SK-N-SH (cell line): ENCODE results near the gene SRCIN1. TPM values are rescaled to one million over a fixed set of nuclear protein-coding genes. Genes with fewer than 3 reads are reported as not detected.

Experiments used
- CTCF ChIA-PET: fragments of 300-600, 350-600 bp; formaldehyde crosslinking; extraction: SDS; loops from one replicate; lab custom pipeline; 2021; lab: Yijun Ruan, JAX
- POLR2A ChIA-PET: fragments of 350-600 bp; sonication (Branson Sonifier 250); formaldehyde crosslinking; extraction: SDS; loops from one replicate; lab custom pipeline; 2020; ENCODE audit warnings: antibody characterized with exemption, inconsistent platforms; lab: Yijun Ruan, JAX
- DNase-seq: peaks from one replicate; pipeline ENCODE4 v3.0.0; 2012
- H2AFZ ChIP-seq: fragments of 200-600 bp; sonication (generic); 2 replicates; pipeline ENCODE4 v1.8.1; 2016; ENCODE audit warnings: antibody characterized with exemption, mild to moderate bottlenecking, low read depth
- H3F3A ChIP-seq: fragments of 200-600 bp; sonication (generic); replicated peaks from 2 replicates; pipeline ENCODE3; 2016; ENCODE audit warnings: antibody characterized with exemption, mild to moderate bottlenecking; ENCODE audit not compliant: insufficient read depth
- H3K27ac ChIP-seq, 2 experiments: fragments of 200-500 bp in 1 of 2; fragments of 200-600 bp in 1 of 2; sonication (Bioruptor generic) in 1 of 2; sonication (generic), shearing (Covaris generic) in 1 of 2; 2 replicates each; pipeline versions ENCODE4 v1.5.1 to v1.6.1; 2014 to 2016; ENCODE audit warnings: low read depth in 2 of 2, inconsistent platforms in 1 of 2, low read length in 1 of 2, mild to moderate bottlenecking in 1 of 2, mixed read lengths in 1 of 2
- H3K27me3 ChIP-seq: fragments of 200-600 bp; sonication (generic), shearing (Covaris generic); 2 replicates; pipeline ENCODE4 v1.6.1; 2016; ENCODE audit warnings: mixed run types; ENCODE audit not compliant: insufficient read depth
- H3K36me3 ChIP-seq, 2 experiments: fragments of 200-500 bp in 1 of 2; fragments of 200-600 bp in 1 of 2; sonication (Bioruptor generic) in 1 of 2; sonication (generic) in 1 of 2; replicated peaks in 1 of 2; 2 replicates each; pipeline versions ENCODE3 to v1.5.1; 2014 to 2016; ENCODE audit warnings: low read length in 1 of 2, mild to moderate bottlenecking in 1 of 2; ENCODE audit not compliant: insufficient read depth in 2 of 2, control insufficient read depth in 1 of 2
- H3K4me1 ChIP-seq, 2 experiments: fragments of 200-500 bp in 1 of 2; fragments of 200-600 bp in 1 of 2; sonication (Bioruptor generic) in 1 of 2; sonication (generic), shearing (Covaris generic) in 1 of 2; 2 replicates each; pipeline versions ENCODE4 v1.5.1 to v1.6.1; 2014 to 2016; ENCODE audit warnings: low read depth in 1 of 2, low read length in 1 of 2, mixed run types in 1 of 2; ENCODE audit not compliant: insufficient read depth in 2 of 2, control insufficient read depth in 1 of 2
- H3K4me2 ChIP-seq: fragments of 200-600 bp; sonication (generic), shearing (Covaris generic); 2 replicates; pipeline ENCODE4 v1.6.1; 2017; ENCODE audit warnings: mixed run types
- H3K4me3 ChIP-seq, 2 experiments: fragments of 200-500 bp in 1 of 2; fragments of 200-600 bp in 1 of 2; sonication (Bioruptor generic) in 1 of 2; sonication (generic), shearing (Covaris generic) in 1 of 2; 2 replicates each; pipeline versions ENCODE4 v1.5.1 to v1.8.1; 2014 to 2016; ENCODE audit warnings: low read depth in 2 of 2, inconsistent platforms in 1 of 2, low read length in 1 of 2, mild to moderate bottlenecking in 1 of 2, mixed read lengths in 1 of 2, moderate library complexity in 1 of 2
- H3K79me2 ChIP-seq: fragments of 200-600 bp; sonication (generic); 2 replicates; pipeline ENCODE4 v1.8.1; 2017; ENCODE audit warnings: mild to moderate bottlenecking; ENCODE audit not compliant: insufficient read depth
- H3K9ac ChIP-seq: fragments of 200-600 bp; sonication (generic); 2 replicates; pipeline ENCODE4 v1.6.1; 2017; ENCODE audit warnings: mixed run types
- H3K9me2 ChIP-seq: fragments of 200-600 bp; sonication (generic); 2 replicates; pipeline ENCODE4 v1.6.1; 2017; ENCODE audit warnings: mixed run types
- H3K9me3 ChIP-seq: fragments of 200-600 bp; sonication (generic); 2 replicates; pipeline ENCODE4 v1.6.1; 2017; ENCODE audit warnings: mixed run types, mild to moderate bottlenecking, moderate library complexity
- H4K20me1 ChIP-seq: fragments of 200-600 bp; sonication (generic); 2 replicates; pipeline ENCODE4 v1.6.1; 2017; ENCODE audit warnings: mild to moderate bottlenecking, mixed run types; ENCODE audit not compliant: insufficient read depth
- CHD2 ChIP-seq: fragments of 150-350 bp; IDR thresholded peaks from 2 replicates; pipeline ENCODE4 v1.6.1; 2018; ENCODE audit warnings: low read length; ENCODE audit not compliant: partially characterized antibody
- EP300 ChIP-seq, 2 experiments: IDR thresholded peaks; 2 replicates each; pipeline versions ENCODE4 v1.4.0 to v1.6.1; 2012; ENCODE audit warnings: borderline replicate concordance in 1 of 2, low read depth in 1 of 2, low read length in 1 of 2
- EZH2phosphoT487 ChIP-seq: fragments of 200-600 bp; sonication (generic); IDR thresholded peaks from 2 replicates; pipeline ENCODE4 v1.6.1; 2017; ENCODE audit warnings: low read depth, mixed run types, mild to moderate bottlenecking, antibody characterized with exemption, moderate library complexity, borderline replicate concordance
- FOSL2 ChIP-seq: IDR thresholded peaks from 2 replicates; pipeline ENCODE4 v1.4.0; 2012; ENCODE audit warnings: low read depth, mild to moderate bottlenecking, moderate library complexity, borderline replicate concordance
- GABPA ChIP-seq: IDR thresholded peaks from 2 replicates; pipeline ENCODE4 v1.4.0; 2012; ENCODE audit warnings: low read depth, mild to moderate bottlenecking
- GATA2 ChIP-seq: sonication (generic); formaldehyde crosslinking; IDR thresholded peaks from 2 replicates; pipeline ENCODE4 v1.5.0; 2020; ENCODE audit warnings: mild to moderate bottlenecking, missing genetic modification reagents
- IRF3 ChIP-seq: fragments of 150-350 bp; IDR thresholded peaks from 2 replicates; pipeline ENCODE4 v1.6.1; 2016; ENCODE audit warnings: mild to moderate bottlenecking, low read depth, low read length
- MAX ChIP-seq: IDR thresholded peaks from 2 replicates; pipeline ENCODE4 v1.4.0; 2012; ENCODE audit warnings: low read depth
- MEF2A ChIP-seq: IDR thresholded peaks from 2 replicates; pipeline ENCODE4 v1.4.0; 2012; ENCODE audit warnings: low read depth, borderline replicate concordance
- MXI1 ChIP-seq: IDR thresholded peaks from 2 replicates; pipeline ENCODE4 v1.6.1; 2012; ENCODE audit warnings: mild to moderate bottlenecking, low read depth, low read length, improper control_type of control experiment
- NRF1 ChIP-seq: IDR thresholded peaks from 2 replicates; pipeline ENCODE4 v1.6.1; 2012; ENCODE audit warnings: low read depth, mild to moderate bottlenecking, low read length
- PBX3 ChIP-seq: IDR thresholded peaks from 2 replicates; pipeline ENCODE4; 2012
- POLR2AphosphoS5 ChIP-seq: IDR thresholded peaks from 2 replicates; pipeline ENCODE4 v1.6.1; 2012; ENCODE audit warnings: low read depth, low read length
- RCOR1 ChIP-seq: fragments of 150-350 bp; IDR thresholded peaks from 2 replicates; pipeline ENCODE4 v1.6.1; 2017; ENCODE audit warnings: antibody characterized with exemption, low read length
- RFX5 ChIP-seq: IDR thresholded peaks from 2 replicates; pipeline ENCODE4 v1.6.1; 2012; ENCODE audit warnings: mild to moderate bottlenecking, improper control_type of control experiment, low read length
- SIN3A ChIP-seq: IDR thresholded peaks from 2 replicates; pipeline ENCODE4 v1.6.1; 2012; ENCODE audit warnings: low read depth, mild to moderate bottlenecking, low read length, moderate library complexity, borderline replicate concordance
- TCF12 ChIP-seq: IDR thresholded peaks from 2 replicates; pipeline ENCODE4 v1.4.0; 2012
- WGBS: methylation state at CpG from one replicate; pipeline ENCODE4 v1.1.6; 2017; ENCODE audit warnings: low lambda C conversion rate; 5-methylcytosine and 5-hydroxymethylcytosine counted together
- polyA plus RNA-seq, 3 experiments: library from polyadenylated mRNA; depleted of rRNA; stranded (reverse); fragments of >200 nt; gene quantifications; 2 replicates each; pipeline ENCODE4 v1.2.3, GENCODE V29; 2012

The SRCIN1 gene
- polyA plus RNA-seq, 1 of the 3 experiments (the other 2 are of a cell fraction): 1.0 TPM

GRCh38 chr17:38606646-38607611 lies 1.2 kb upstream of the SRCIN1 start:
- POLR2A ChIA-PET: no interaction called here
- no peak for DNase-seq
- 34% methylated on average over 21 of the region's 30 CpGs for WGBS
- peak overlapping the region; percentile 88 for H3K4me2 ChIP-seq
- no peaks in the 10 kb centered on the region for H3K9me2 ChIP-seq
- peaks cover 0 to 49% of the 10 kb centered on the region in 2 experiments; a peak in 1 of 4 replicates for H3K4me1 ChIP-seq
- no peaks in the 10 kb centered on the region for H3K36me3 ChIP-seq
- no peaks in the 10 kb centered on the region for H3K9me3 ChIP-seq
- no peaks in the 10 kb centered on the region for H3F3A ChIP-seq
- CTCF ChIA-PET: interaction anchor here (0.6 to 15.4 kb wide), 28 partner anchors 8 to 1302 kb away, joined by 3 to 232 read pairs (median 7); no protein-coding TSS in a partner anchor
- H4K20me1 ChIP-seq: no peaks in the 10 kb centered on the region
- no peaks in the 10 kb centered on the region; the same call in 1 of the 2 replicates for H3K27me3 ChIP-seq
- peak overlapping the region; percentile 57 to 63 for H3K4me3 ChIP-seq
- H3K27ac ChIP-seq: no peak overlapping the region
- H2AFZ ChIP-seq: no peak overlapping the region
- TF ChIP-seq RCOR1 (no peak), IRF3 (no peak), TCF12 (no peak), EP300 (IDR thresholded peaks at IDR 0.05; ENCODE audit: borderline replicate concordance in 1 of 2, low read depth in 1 of 2, low read length in 1 of 2) (no peak), SIN3A (no peak), MAX (no peak), NRF1 (no peak), RFX5 (no peak), GABPA (no peak), MXI1 (no peak), CHD2 (no peak), GATA2 (CRISPR knock-in tag) (no peak), FOSL2 (no peak), MEF2A (no peak), EZH2phosphoT487 (no peak), PBX3 (no peak), POLR2AphosphoS5 (no peak)
- H3K79me2 ChIP-seq: no peaks in the 10 kb centered on the region
- no peak overlapping the region for H3K9ac ChIP-seq
